GM23248 (cell line): ENCODE data around the gene STIL.

Experiments
- EZH2 ChIP-seq: fragments of 200-600 bp; sonication (generic); IDR thresholded peaks from 2 replicates; pipeline ENCODE4 v1.6.1; 2018; ENCODE audit warnings: antibody characterized with exemption, mild to moderate bottlenecking; ENCODE audit not compliant: insufficient read depth, poor library complexity, severe bottlenecking
- EZH2phosphoT487 ChIP-seq: fragments of 200-600 bp; sonication (generic); IDR thresholded peaks from 2 replicates; pipeline ENCODE4 v1.6.1; 2018; ENCODE audit warnings: antibody characterized with exemption, moderate library complexity, mild to moderate bottlenecking, low read depth; ENCODE audit not compliant: insufficient read depth

GRCh38 chr1:47328992-47329391 is 15.0 kb upstream of the STIL start:
- TF ChIP-seq EZH2phosphoT487 (no peak), EZH2 (no peak)
